Keratinocyte (primary cell): ENCODE results near the gene INIP. TPM values are rescaled to one million over a fixed set of nuclear protein-coding genes. Genes with fewer than 3 reads are reported as not detected.

Source experiments
- DNase-seq: peaks from one replicate; pipeline ENCODE4 v3.0.0-alpha.2; 2011; ENCODE audit warnings: low read depth, missing footprints, low spot score
- FAIRE-seq: peaks from 2 replicates; lab custom pipeline; 2011; peaks lifted over from hg19 to GRCh38; lab: Jason Lieb, UNC
- H2AFZ ChIP-seq: 2 replicates; pipeline ENCODE4 v1.6.0; 2012; ENCODE audit warnings: low read length, control low read depth, inconsistent platforms; ENCODE audit not compliant: control insufficient read depth
- H3K27ac ChIP-seq: 2 replicates; pipeline ENCODE4 v1.5.1; 2011; ENCODE audit warnings: low read length; ENCODE audit not compliant: control insufficient read depth, insufficient read depth
- H3K27me3 ChIP-seq: 3 replicates; pipeline ENCODE4 v1.6.0; 2011; ENCODE audit warnings: low read length; ENCODE audit not compliant: control insufficient read depth, insufficient read depth; ENCODE audit errors: extremely low read depth
- H3K36me3 ChIP-seq, 2 experiments: 2 replicates in 1 of 2; 3 replicates in 1 of 2; pipeline ENCODE4 v1.5.1; 2011; ENCODE audit warnings: low read length in 2 of 2, mild to moderate bottlenecking in 1 of 2; ENCODE audit not compliant: control insufficient read depth in 2 of 2, insufficient read depth in 2 of 2; ENCODE audit errors: extremely low read depth in 1 of 2
- H3K4me1 ChIP-seq: 3 replicates; pipeline ENCODE4 v1.5.1; 2011; ENCODE audit warnings: low read length; ENCODE audit not compliant: control insufficient read depth, insufficient read depth; ENCODE audit errors: extremely low read depth
- H3K4me2 ChIP-seq: 3 replicates; pipeline ENCODE4 v1.6.0; 2011; ENCODE audit warnings: low read depth, low read length; ENCODE audit not compliant: control insufficient read depth, insufficient read depth; ENCODE audit errors: extremely low read depth
- H3K4me3 ChIP-seq, 3 experiments: fragments of 200-600 bp in 1 of 3; sonication (generic) in 1 of 3; 2 replicates in 2 of 3; 3 replicates in 1 of 3; pipeline ENCODE4 v1.5.1; 2011 to 2016; ENCODE audit warnings: low read length in 3 of 3, mild to moderate bottlenecking in 3 of 3, control low read depth in 2 of 3, inconsistent platforms in 1 of 3, low read depth in 1 of 3, mixed read lengths in 1 of 3, mixed run types in 1 of 3, moderate library complexity in 1 of 3; ENCODE audit not compliant: control insufficient read depth in 2 of 3, insufficient read depth in 2 of 3; ENCODE audit errors: extremely low read depth in 1 of 3
- H3K79me2 ChIP-seq: 2 replicates; pipeline ENCODE4 v1.6.0; 2012; ENCODE audit warnings: low read length; ENCODE audit not compliant: control insufficient read depth, insufficient read depth
- H3K9ac ChIP-seq: 3 replicates; pipeline ENCODE4 v1.6.0; 2011; ENCODE audit warnings: low read length; ENCODE audit not compliant: control insufficient read depth, insufficient read depth; ENCODE audit errors: extremely low read depth
- H3K9me1 ChIP-seq: 3 replicates; pipeline ENCODE4 v1.6.0; 2011; ENCODE audit warnings: low read length; ENCODE audit not compliant: control insufficient read depth, insufficient read depth; ENCODE audit errors: extremely low read depth
- H3K9me3 ChIP-seq: 2 replicates; pipeline ENCODE4 v1.5.1; 2012; ENCODE audit warnings: low read depth, low read length; ENCODE audit not compliant: control insufficient read depth
- H4K20me1 ChIP-seq: 3 replicates; pipeline ENCODE4 v1.6.0; 2011; ENCODE audit warnings: low read length; ENCODE audit not compliant: control insufficient read depth, insufficient read depth; ENCODE audit errors: extremely low read depth
- EZH2 ChIP-seq: IDR thresholded peaks from one replicate; pipeline ENCODE4 v1.6.1; 2012; ENCODE audit warnings: inconsistent platforms, mild to moderate bottlenecking, low read length, moderate library complexity
- dilution Hi-C: fragments of 300-500 bp; cut with MboI; formaldehyde crosslinking; loops from one replicate; pipeline ENCODE4 v1.7.0; 2020; ENCODE audit warnings: low sequenced_read_pairs; ENCODE audit not compliant: extremely low pct_ligation_motif_present
- polyA plus RNA-seq, 5 experiments: library from polyadenylated mRNA; depleted of rRNA in 3 of 5; stranded (reverse) in 3 of 5; stranded (forward) in 1 of 5; unstranded in 1 of 5; fragments of >200 nt; gene quantifications; 1 replicate in 1 of 5; 2 replicates in 3 of 5; 3 replicates in 1 of 5; pipeline versions ENCODE4 v1.2.1 to v1.2.3, GENCODE V29; 2011 to 2012; ENCODE audit warnings: missing spikeins in 2 of 5, low read depth in 1 of 5, low replicate concordance in 1 of 5
- TF ChIP-seq, protein P1 (sequence below), 3 experiments: IDR thresholded peaks in 1 of 3; conservative IDR thresholded peaks in 1 of 3; optimal IDR thresholded peaks in 1 of 3; 2 replicates in 2 of 3; 3 replicates in 1 of 3; pipeline versions ENCODE3 to v1.5.1; 2011; ENCODE audit warnings: low read length in 3 of 3, mild to moderate bottlenecking in 3 of 3, moderate library complexity in 2 of 3, control low read depth in 1 of 3, inconsistent platforms in 1 of 3; ENCODE audit not compliant: insufficient read depth in 2 of 3; ENCODE audit errors: extremely low read depth in 1 of 3

INIP gene
- polyA plus RNA-seq, 1 donor (not counting 4 experiments of a cell fraction or from before 2014, with no cell fraction given): 22.0 TPM

DNA sequence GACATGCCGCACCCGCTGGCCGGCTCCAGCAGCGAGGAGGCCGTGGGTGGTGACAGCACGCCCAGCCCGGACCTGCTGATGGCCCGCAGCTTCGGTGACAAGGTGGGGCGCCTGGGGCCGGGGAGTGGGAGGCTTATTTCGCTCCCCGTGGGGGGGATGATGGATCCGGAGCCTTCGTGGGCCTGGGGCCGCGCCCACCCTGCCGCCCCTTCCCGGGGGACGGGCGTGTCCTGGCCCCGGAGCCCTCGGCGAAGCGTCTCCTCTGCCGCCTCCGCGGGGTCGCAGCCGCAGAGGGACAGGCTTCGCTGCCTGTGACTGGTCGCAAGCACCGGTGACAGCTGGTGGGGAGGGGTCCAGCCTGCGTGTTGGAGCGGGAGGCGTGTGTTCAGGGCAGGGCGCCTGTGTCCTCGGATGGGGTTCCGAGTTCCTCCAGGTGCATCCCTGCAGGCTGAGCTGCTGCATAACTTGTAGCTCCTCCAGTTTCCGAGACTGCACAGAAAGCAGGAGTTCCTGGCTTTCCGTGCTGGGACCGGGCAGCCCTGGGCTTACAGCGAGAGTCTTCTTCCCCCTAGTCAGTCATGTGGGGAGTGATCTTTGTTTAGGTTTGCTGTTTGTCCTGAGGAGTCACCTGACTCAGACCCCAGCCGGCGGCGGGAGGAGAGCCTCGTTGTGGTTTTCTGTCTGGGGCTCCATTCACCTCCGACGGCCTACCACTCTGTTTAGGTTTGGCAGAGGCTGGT is 33.3 kb upstream of the INIP start:
- peak overlapping the region; percentile 65 to 92 (median 79) for H3K4me3 ChIP-seq
- H3K79me2 ChIP-seq: peaks cover 22% of the 10 kb centered on the region
- no peaks in the 10 kb centered on the region for H3K27me3 ChIP-seq
- no peak for DNase-seq
- H3K9me1 ChIP-seq: no peaks in the 10 kb centered on the region
- peak overlapping the region; percentile 16 for H3K27ac ChIP-seq
- peaks cover 52% of the 10 kb centered on the region for H3K4me1 ChIP-seq
- no peak for TF ChIP-seq EZH2
- TF ChIP-seq, protein P1, sequence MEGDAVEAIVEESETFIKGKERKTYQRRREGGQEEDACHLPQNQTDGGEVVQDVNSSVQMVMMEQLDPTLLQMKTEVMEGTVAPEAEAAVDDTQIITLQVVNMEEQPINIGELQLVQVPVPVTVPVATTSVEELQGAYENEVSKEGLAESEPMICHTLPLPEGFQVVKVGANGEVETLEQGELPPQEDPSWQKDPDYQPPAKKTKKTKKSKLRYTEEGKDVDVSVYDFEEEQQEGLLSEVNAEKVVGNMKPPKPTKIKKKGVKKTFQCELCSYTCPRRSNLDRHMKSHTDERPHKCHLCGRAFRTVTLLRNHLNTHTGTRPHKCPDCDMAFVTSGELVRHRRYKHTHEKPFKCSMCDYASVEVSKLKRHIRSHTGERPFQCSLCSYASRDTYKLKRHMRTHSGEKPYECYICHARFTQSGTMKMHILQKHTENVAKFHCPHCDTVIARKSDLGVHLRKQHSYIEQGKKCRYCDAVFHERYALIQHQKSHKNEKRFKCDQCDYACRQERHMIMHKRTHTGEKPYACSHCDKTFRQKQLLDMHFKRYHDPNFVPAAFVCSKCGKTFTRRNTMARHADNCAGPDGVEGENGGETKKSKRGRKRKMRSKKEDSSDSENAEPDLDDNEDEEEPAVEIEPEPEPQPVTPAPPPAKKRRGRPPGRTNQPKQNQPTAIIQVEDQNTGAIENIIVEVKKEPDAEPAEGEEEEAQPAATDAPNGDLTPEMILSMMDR (optimal IDR thresholded peaks at IDR 0.05 in 1 of 3, IDR thresholded peaks at IDR 0.05 in 1 of 3, conservative IDR thresholded peaks at IDR 0.05 in 1 of 3; ENCODE audit: extremely low read depth in 1 of 3, insufficient read depth in 2 of 3, low read length in 3 of 3): no peak
- dilution Hi-C loops: no loop called here
- no peaks in the 10 kb centered on the region for H3K36me3 ChIP-seq
- no peaks in the 10 kb centered on the region for H3K9me3 ChIP-seq
- FAIRE-seq: no peak
- no peaks in the 10 kb centered on the region for H4K20me1 ChIP-seq
- peak overlapping the region; percentile 78 for H3K9ac ChIP-seq
- H3K4me2 ChIP-seq: peak overlapping the region; percentile 79
- peak overlapping the region; percentile 20 for H2AFZ ChIP-seq

DNA sequence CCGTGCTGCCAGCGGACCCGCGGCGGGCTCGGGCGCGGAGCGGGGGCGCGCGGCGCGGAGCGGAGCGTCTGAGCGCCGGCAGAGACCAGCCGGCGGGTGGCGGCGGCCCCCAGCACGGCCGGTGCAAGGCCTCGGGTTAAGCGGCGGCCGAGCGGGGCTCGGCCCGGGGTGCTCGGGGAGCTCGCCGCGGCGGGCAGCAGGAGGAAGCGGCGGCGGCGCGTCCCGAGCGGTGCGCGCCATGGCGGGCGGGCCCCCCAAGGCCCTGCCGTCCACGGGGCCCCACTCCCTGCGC is 32.8 kb upstream of the INIP start:
- H3K4me2 ChIP-seq: peak overlapping the region; percentile 79
- H3K27ac ChIP-seq: peak overlapping the region; percentile 16
- H3K9me1 ChIP-seq: no peaks in the 10 kb centered on the region
- no peaks in the 10 kb centered on the region for H3K36me3 ChIP-seq
- H3K79me2 ChIP-seq: peaks cover 17% of the 10 kb centered on the region
- peak overlapping the region; percentile 65 to 92 (median 79) for H3K4me3 ChIP-seq
- H3K9ac ChIP-seq: peak overlapping the region; percentile 78
- no peaks in the 10 kb centered on the region for H3K9me3 ChIP-seq
- peaks cover 47% of the 10 kb centered on the region for H3K4me1 ChIP-seq
- H4K20me1 ChIP-seq: no peaks in the 10 kb centered on the region
- no peaks in the 10 kb centered on the region for H3K27me3 ChIP-seq
- TF ChIP-seq, protein P1 (optimal IDR thresholded peaks at IDR 0.05 in 1 of 3, IDR thresholded peaks at IDR 0.05 in 1 of 3, conservative IDR thresholded peaks at IDR 0.05 in 1 of 3; ENCODE audit: extremely low read depth in 1 of 3, insufficient read depth in 2 of 3, low read length in 3 of 3): no peak
- no peak for TF ChIP-seq EZH2
- peak overlapping the region; percentile 20 for H2AFZ ChIP-seq
- DNase-seq (no peak), FAIRE-seq (no peak)
- dilution Hi-C loops: no loop called here
